ENCODE results near the gene CEP41. TPM values are rescaled to one million over a fixed set of nuclear protein-coding genes. Genes with fewer than 3 reads are reported as not detected.

Gene CEP41
- polyA plus RNA-seq (ENCODE audit: low read depth in 6 of 6): 10 to 100 TPM in 3 of 6 donors, 1 to 10 TPM in 3; 6.2 to 20.7 (median 10.3) TPM

- H3K27me3 Mint-ChIP-seq: peaks cover 5 to 8% (median 6%) of the 10 kb centered on the region in 3 donors
- peak within 1 kb of the TSS; percentile 92 to 98 (median 98) for H3K27ac Mint-ChIP-seq
- H3K4me1 Mint-ChIP-seq: peaks cover 9 to 13% (median 9%) of the 10 kb centered on the region in 3 donors
- peak within 1 kb of the TSS; percentile 91 to 100 (median 99) for H3K4me3 Mint-ChIP-seq
- no peaks in the 10 kb centered on the region for H3K36me3 Mint-ChIP-seq
- DNase-seq (peak; percentile 92), ATAC-seq (ENCODE audit: low read depth in 2 of 2) (peak; percentile 99)
- no peaks in the 10 kb centered on the region for H3K9me3 Mint-ChIP-seq
Observed at GRCh38 chr7:130440527-130441365, at the start of gene CEP41. Gene CEP41, minus strand, starts transcription at chr7:130441016. Its CDS starts 50 bp downstream, at chr7:130440966.

- ATAC-seq (ENCODE audit: low read depth in 2 of 2) (no peak), DNase-seq (no peak)
- H3K4me1 Mint-ChIP-seq: peaks cover 26 to 45% (median 37%) of the 10 kb centered on the region in 3 donors
- H3K36me3 Mint-ChIP-seq: no peaks in the 10 kb centered on the region
- H3K27ac Mint-ChIP-seq: no peak overlapping the region
- H3K4me3 Mint-ChIP-seq: peak overlapping the region in 5 of 8 donors; percentile 15 to 77 (median 74)
- H3K27me3 Mint-ChIP-seq: peaks cover 39 to 48% (median 46%) of the 10 kb centered on the region in 3 donors
- peaks cover 0 to 6% (median 2%) of the 10 kb centered on the region in 7 donors for H3K9me3 Mint-ChIP-seq
Observed at GRCh38 chr7:130490311-130490791, 49.5 kb upstream of the CEP41 start.

GRCh38 chr7:130489140-130489983, 48.5 kb upstream of the CEP41 start:
- peaks cover 47 to 49% (median 48%) of the 10 kb centered on the region in 3 donors for H3K27me3 Mint-ChIP-seq
- H3K27ac Mint-ChIP-seq: no peak overlapping the region
- DNase-seq (no peak), ATAC-seq (ENCODE audit: low read depth in 2 of 2) (no peak)
- peaks cover 33 to 46% (median 41%) of the 10 kb centered on the region in 3 donors for H3K4me1 Mint-ChIP-seq
- no peaks in the 10 kb centered on the region for H3K36me3 Mint-ChIP-seq
- H3K9me3 Mint-ChIP-seq: peaks cover 0 to 6% (median 2%) of the 10 kb centered on the region in 7 donors
- peak overlapping the region in 1 of 8 donors; percentile 74 for H3K4me3 Mint-ChIP-seq

- H3K27ac Mint-ChIP-seq: peak overlapping the region in 1 of 6 donors; percentile 17
- DNase-seq (no peak), ATAC-seq (ENCODE audit: low read depth in 2 of 2) (no peak)
- no peaks in the 10 kb centered on the region for H3K36me3 Mint-ChIP-seq
- peak overlapping the region in 4 of 8 donors; percentile 5 to 74 (median 29) for H3K4me3 Mint-ChIP-seq
- peaks cover 46 to 47% (median 46%) of the 10 kb centered on the region in 3 donors for H3K27me3 Mint-ChIP-seq
- peaks cover 0 to 6% (median 2%) of the 10 kb centered on the region in 7 donors for H3K9me3 Mint-ChIP-seq
- H3K4me1 Mint-ChIP-seq: peaks cover 33 to 42% (median 41%) of the 10 kb centered on the region in 3 donors
Observed at GRCh38 chr7:130488392-130489139, 47.8 kb upstream of the CEP41 start.

GRCh38 chr7:130486954-130487436, 46.2 kb upstream of the CEP41 start:
- Mint-ChIP-seq H3K9me3 (peaks cover 0 to 2% (median 0%) of the 10 kb centered on the region in 7 donors), H3K27me3 (peaks cover 39 to 48% (median 43%) of the 10 kb centered on the region in 3 donors), H3K4me1 (peaks cover 28 to 34% (median 30%) of the 10 kb centered on the region in 3 donors), H3K36me3 (no peaks in the 10 kb centered on the region), H3K4me3 (peak overlapping the region; percentile 89 to 93 (median 91)), H3K27ac (peak overlapping the region in 3 of 6 donors; percentile 64 to 80 (median 77))
- DNase-seq (no peak), ATAC-seq (ENCODE audit: low read depth in 2 of 2) (no peak)

- H3K27me3 Mint-ChIP-seq: peaks cover 38 to 51% (median 39%) of the 10 kb centered on the region in 3 donors
- no peaks in the 10 kb centered on the region for H3K36me3 Mint-ChIP-seq
- ATAC-seq (ENCODE audit: low read depth in 2 of 2) (peak; percentile 73 to 76), DNase-seq (peak; percentile 53)
- H3K4me3 Mint-ChIP-seq: peak overlapping the region; percentile 89 to 93 (median 91)
- H3K9me3 Mint-ChIP-seq: peaks cover 0 to 2% (median 0%) of the 10 kb centered on the region in 7 donors
- H3K27ac Mint-ChIP-seq: peak overlapping the region in 5 of 6 donors; percentile 13 to 80 (median 37)
- H3K4me1 Mint-ChIP-seq: peaks cover 24 to 29% (median 25%) of the 10 kb centered on the region in 3 donors
Observed at GRCh38 chr7:130486114-130486953, 45.5 kb upstream of the CEP41 start.

GRCh38 chr7:130485734-130486113, 44.9 kb upstream of the CEP41 start:
- ATAC-seq (ENCODE audit: low read depth in 2 of 2) (no peak), DNase-seq (no peak)
- H3K27me3 Mint-ChIP-seq: peaks cover 34 to 51% (median 35%) of the 10 kb centered on the region in 3 donors
- H3K4me3 Mint-ChIP-seq: peak overlapping the region; percentile 89 to 93 (median 91)
- H3K9me3 Mint-ChIP-seq: no peaks in the 10 kb centered on the region
- peaks cover 20 to 25% (median 24%) of the 10 kb centered on the region in 3 donors for H3K4me1 Mint-ChIP-seq
- no peaks in the 10 kb centered on the region for H3K36me3 Mint-ChIP-seq
- H3K27ac Mint-ChIP-seq: peak overlapping the region in 2 of 6 donors; percentile 35 to 37

- no peak for ATAC-seq (ENCODE audit: low read depth in 2 of 2)
- no peak overlapping the region for H3K4me3 Mint-ChIP-seq
- no peak for DNase-seq
Observed at GRCh38 chr7:130483031-130483430, 42.2 kb upstream of the CEP41 start.

GRCh38 chr7:130481898-130482297, 41.1 kb upstream of the CEP41 start:
- Mint-ChIP-seq H3K4me1 (peaks cover 13 to 21% (median 20%) of the 10 kb centered on the region in 3 donors), H3K27ac (no peak overlapping the region), H3K36me3 (no peaks in the 10 kb centered on the region), H3K9me3 (peaks cover 0 to 9% (median 2%) of the 10 kb centered on the region in 7 donors), H3K27me3 (peaks cover 19 to 47% (median 29%) of the 10 kb centered on the region in 3 donors), H3K4me3 (no peak overlapping the region)
- no peak for ATAC-seq (ENCODE audit: low read depth in 2 of 2)
- no peak for DNase-seq

More at GRCh38 chr7:130483031-130483430, 42.2 kb upstream of the CEP41 start:
- Mint-ChIP-seq H3K4me1 (peaks cover 16 to 25% (median 24%) of the 10 kb centered on the region in 3 donors), H3K27me3 (peaks cover 23 to 48% (median 34%) of the 10 kb centered on the region in 3 donors), H3K36me3 (no peaks in the 10 kb centered on the region), H3K27ac (no peak overlapping the region), H3K9me3 (peaks cover 0 to 7% (median under 1%) of the 10 kb centered on the region in 7 donors)

GRCh38 chr7:130479716-130480400, 39.0 kb upstream of the CEP41 start:
- Mint-ChIP-seq H3K9me3 (peaks cover 0 to 9% (median 2%) of the 10 kb centered on the region in 7 donors), H3K27ac (no peak overlapping the region), H3K36me3 (no peaks in the 10 kb centered on the region), H3K4me3 (no peak overlapping the region), H3K4me1 (peaks cover 0 to 2% (median 0%) of the 10 kb centered on the region in 3 donors), H3K27me3 (peaks cover 7 to 31% (median 13%) of the 10 kb centered on the region in 3 donors)
- ATAC-seq (ENCODE audit: low read depth in 2 of 2) (no peak), DNase-seq (no peak)

GRCh38 chr7:130478991-130479390, 38.2 kb upstream of the CEP41 start:
- peaks cover 0 to 9% (median 2%) of the 10 kb centered on the region in 7 donors for H3K9me3 Mint-ChIP-seq
- H3K27me3 Mint-ChIP-seq: peaks cover 4 to 25% (median 8%) of the 10 kb centered on the region in 3 donors
- H3K4me1 Mint-ChIP-seq: peaks cover 3 to 6% (median 5%) of the 10 kb centered on the region in 3 donors
- no peak for DNase-seq
- no peak overlapping the region for H3K27ac Mint-ChIP-seq
- no peak overlapping the region for H3K4me3 Mint-ChIP-seq
- no peak for ATAC-seq (ENCODE audit: low read depth in 2 of 2)
- no peaks in the 10 kb centered on the region for H3K36me3 Mint-ChIP-seq

Data from naive B cell (primary cell).